Epithelial cell of esophagus (primary cell): ENCODE results near the gene NLK.
"Not testable (repeated sequence)": the region's sequence is repeated elsewhere in the genome, so short reads cannot be mapped to it uniquely, and the experiment has no call there.

Experiments used
- DNase-seq: peaks from one replicate; pipeline ENCODE4 v3.0.0; 2010; ENCODE audit warnings: low read depth
- H3K4me3 ChIP-seq: 2 replicates; pipeline ENCODE4 v1.5.1; 2011; ENCODE audit warnings: mild to moderate bottlenecking, low read length, control low read depth
- TF ChIP-seq, protein P1 (sequence below): IDR thresholded peaks from 2 replicates; pipeline ENCODE4 v1.5.1; 2011; ENCODE audit warnings: low read depth, mild to moderate bottlenecking, low read length, control low read depth, inconsistent platforms; ENCODE audit not compliant: insufficient read depth; ENCODE audit errors: missing control alignments

NLK gene

DNA sequence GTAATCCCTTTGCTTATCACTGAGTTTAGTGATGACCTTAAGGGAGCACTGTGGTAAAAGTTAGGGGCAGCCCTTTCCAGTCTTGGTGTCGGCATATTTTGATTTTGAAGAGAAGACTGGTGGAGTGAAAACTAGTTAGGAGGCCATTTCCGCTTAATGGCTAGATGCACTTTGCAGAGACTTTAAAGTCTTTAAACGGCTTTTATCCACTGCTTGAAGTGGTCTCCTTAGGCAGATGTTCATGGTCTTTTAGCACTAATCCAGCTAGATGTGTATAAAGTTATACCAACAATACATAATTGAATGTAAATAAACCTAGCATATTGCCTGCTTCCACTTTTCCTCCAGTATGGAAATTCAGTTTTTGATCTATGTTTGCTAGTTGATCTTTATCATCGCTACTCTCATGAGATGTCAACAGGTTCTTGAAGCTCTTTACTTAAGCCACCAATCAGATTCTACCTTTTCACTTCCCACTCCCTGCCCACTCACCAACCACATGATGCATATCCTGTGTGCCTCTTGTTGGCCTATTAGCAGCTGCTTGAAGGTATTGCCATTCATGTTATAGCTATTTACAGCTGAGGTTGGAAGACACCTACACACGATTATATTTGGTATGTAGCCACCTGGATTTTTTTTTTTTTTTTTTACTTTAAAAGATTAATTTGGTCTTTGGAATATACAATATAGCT lies 132.0 kb downstream of the NLK start:
- peak; percentile 42 for DNase-seq
- TF ChIP-seq, protein P1, sequence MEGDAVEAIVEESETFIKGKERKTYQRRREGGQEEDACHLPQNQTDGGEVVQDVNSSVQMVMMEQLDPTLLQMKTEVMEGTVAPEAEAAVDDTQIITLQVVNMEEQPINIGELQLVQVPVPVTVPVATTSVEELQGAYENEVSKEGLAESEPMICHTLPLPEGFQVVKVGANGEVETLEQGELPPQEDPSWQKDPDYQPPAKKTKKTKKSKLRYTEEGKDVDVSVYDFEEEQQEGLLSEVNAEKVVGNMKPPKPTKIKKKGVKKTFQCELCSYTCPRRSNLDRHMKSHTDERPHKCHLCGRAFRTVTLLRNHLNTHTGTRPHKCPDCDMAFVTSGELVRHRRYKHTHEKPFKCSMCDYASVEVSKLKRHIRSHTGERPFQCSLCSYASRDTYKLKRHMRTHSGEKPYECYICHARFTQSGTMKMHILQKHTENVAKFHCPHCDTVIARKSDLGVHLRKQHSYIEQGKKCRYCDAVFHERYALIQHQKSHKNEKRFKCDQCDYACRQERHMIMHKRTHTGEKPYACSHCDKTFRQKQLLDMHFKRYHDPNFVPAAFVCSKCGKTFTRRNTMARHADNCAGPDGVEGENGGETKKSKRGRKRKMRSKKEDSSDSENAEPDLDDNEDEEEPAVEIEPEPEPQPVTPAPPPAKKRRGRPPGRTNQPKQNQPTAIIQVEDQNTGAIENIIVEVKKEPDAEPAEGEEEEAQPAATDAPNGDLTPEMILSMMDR = no peak
- H3K4me3 ChIP-seq = no peak overlapping the region

DNA sequence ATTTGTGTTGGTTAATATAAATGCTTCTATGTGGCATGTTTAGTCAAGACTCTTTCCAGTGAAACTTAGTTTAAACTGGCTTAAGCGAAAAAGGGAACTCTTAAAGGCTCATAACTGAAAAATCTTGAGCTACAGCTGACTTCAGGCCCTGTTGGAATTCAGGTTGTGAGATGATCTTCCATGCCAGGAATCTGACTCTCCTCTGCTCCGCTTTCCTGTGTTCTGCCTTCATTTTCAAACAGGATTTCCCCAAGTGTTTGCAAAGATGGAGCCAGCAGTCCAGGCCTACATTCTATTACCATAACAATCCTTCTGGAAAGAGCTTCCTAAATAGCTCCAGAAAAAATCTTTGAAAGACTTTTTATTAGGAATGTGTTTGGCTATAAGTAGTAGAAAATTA lies 134.9 kb downstream of the NLK start:
- no peak overlapping the region for H3K4me3 ChIP-seq
- DNase-seq = no peak
- TF ChIP-seq, protein P1 = no peak

DNA sequence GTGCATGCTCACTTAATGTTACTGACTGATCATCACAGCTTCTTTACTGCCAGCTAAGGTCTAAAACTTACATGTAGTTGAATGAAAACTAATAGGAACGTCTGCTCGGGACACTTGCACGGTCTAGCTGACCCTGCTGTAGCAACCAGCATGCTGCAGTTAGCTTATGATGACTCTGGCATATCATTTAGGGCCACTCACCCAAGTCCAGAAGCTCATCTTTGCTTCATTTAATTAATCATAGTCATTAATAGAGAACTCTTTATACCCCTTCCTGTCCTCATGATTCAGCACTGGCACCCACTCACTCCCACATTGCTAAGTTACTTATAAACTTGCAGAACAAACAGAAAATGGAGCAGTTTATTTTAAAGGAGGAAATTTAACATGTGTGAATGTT lies 136.3 kb downstream of the NLK start:
- TF ChIP-seq, protein P1 = no peak
- H3K4me3 ChIP-seq = no peak overlapping the region
- no peak for DNase-seq

DNA sequence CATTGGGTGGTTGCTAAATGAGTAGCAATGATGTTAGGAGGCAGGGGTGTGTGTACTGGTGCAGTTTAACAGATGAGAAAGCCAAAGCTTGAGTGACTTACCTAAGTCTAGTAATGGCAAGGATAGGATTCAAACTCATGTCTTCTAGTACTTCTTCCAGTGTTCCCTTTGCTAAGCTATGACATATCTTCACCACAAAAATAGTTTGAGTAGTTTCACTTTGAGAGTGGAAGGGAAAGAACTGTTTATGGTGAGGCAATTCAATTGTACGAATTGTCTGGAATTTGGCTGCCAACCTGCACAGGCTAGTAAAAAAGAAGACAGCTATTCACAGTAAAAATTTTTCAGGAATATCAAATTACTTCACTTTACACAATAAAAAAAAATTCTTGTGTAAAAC lies 138.0 kb downstream of the NLK start:
- no peak overlapping the region for H3K4me3 ChIP-seq
- TF ChIP-seq, protein P1 = no peak
- DNase-seq = no peak

DNA sequence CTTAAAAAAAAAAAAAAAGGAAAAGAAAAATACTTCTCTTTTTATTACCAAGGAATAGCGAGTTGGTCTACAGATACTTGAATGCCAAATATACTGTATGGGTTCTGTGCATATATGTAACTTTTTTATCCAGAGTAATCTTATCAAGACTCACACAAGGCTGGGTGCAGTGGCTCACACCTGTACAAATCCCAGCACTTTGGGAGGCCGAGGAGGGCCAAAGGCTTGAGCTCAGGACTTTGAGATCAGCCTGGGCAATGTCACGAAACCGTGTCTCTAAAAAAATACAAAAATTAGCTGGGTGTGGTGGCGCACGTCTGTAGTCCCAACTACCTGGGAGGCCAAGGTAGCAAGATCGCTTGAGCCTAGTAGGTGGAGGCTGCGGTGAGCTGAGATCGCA lies 139.1 kb downstream of the NLK start:
- TF ChIP-seq, protein P1 = no peak
- DNase-seq = no peak
- no peak overlapping the region for H3K4me3 ChIP-seq

DNA sequence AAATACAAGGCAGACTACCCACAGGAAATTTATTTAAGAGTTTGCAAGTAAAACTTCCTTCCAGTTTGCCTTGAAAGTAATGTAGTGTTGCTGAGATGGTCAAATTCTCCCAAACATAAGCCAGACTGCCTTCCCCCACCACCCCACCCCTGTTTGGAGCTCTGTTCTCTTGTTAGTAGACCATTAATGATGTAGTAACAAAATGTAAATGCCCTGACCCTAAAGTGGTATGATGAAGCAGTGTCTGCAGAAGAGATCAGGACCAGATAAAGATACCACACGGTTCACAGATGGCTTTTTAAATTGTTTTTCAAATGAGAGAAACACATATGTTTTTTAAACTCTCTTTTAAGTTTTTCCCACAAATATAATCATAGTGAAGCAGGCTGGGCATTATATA lies 140.1 kb downstream of the NLK start:
- TF ChIP-seq, protein P1 = no peak
- no peak overlapping the region for H3K4me3 ChIP-seq
- no peak for DNase-seq

DNA sequence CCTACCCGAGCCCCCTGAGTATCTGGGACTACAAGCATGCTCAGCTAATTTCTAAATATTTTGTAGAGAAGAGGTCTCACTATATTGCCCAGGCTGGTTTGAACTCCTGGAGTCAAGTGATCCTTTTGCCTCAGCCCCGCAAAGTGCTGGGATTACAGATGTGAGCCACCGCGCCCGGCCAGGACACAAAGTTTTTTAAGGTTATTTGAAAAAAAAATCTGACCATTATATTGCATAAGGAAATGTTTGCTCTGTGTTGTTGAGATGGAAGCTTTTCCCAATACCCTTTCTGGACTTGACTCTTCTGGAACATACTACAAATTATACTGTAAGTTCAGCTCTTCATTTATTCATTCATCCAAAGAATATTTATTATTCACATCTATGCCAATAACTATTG lies 143.2 kb downstream of the NLK start:
- TF ChIP-seq, protein P1 = no peak
- no peak overlapping the region for H3K4me3 ChIP-seq
- no peak for DNase-seq

DNA sequence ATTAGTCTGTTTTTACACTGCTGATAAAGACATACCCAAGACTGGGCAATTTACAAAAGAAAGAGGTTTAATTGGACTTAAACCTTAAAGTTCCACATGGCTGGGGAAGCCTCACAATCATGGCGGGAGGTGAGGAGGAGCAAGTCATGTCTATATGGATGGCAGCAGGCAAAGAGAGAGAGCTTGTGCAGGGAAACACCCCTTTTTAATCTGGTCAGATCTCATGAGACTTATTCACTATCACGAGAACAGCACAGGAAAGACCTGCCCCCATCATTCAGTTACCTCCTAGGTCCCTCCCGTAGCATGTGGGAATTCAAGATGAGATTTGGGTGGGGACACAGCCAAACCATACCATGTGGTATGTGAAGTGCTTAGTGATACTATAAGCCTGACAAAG lies 144.0 kb downstream of the NLK start:
- DNase-seq = not testable (repeated sequence)

More for the DNA sequence above, 144.0 kb downstream of the NLK start:
- H3K4me3 ChIP-seq = not testable (repeated sequence)
